ENCODE data around the gene SCAF4.

GRCh38 chr21:31728952-31729351 lies 3.0 kb downstream of the SCAF4 start:
- TF ChIP-seq, protein P1, sequence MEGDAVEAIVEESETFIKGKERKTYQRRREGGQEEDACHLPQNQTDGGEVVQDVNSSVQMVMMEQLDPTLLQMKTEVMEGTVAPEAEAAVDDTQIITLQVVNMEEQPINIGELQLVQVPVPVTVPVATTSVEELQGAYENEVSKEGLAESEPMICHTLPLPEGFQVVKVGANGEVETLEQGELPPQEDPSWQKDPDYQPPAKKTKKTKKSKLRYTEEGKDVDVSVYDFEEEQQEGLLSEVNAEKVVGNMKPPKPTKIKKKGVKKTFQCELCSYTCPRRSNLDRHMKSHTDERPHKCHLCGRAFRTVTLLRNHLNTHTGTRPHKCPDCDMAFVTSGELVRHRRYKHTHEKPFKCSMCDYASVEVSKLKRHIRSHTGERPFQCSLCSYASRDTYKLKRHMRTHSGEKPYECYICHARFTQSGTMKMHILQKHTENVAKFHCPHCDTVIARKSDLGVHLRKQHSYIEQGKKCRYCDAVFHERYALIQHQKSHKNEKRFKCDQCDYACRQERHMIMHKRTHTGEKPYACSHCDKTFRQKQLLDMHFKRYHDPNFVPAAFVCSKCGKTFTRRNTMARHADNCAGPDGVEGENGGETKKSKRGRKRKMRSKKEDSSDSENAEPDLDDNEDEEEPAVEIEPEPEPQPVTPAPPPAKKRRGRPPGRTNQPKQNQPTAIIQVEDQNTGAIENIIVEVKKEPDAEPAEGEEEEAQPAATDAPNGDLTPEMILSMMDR (IDR thresholded peaks at IDR 0.05; ENCODE audit: borderline replicate concordance, extremely low read depth, low read length, poor library complexity, severe bottlenecking): no peak
- TF ChIP-seq EZH2 (IDR thresholded peaks at IDR 0.05; ENCODE audit: borderline replicate concordance, low read depth, low read length, severe bottlenecking): no peak
